ENCODE data around the gene FOXRED1.

DNA sequence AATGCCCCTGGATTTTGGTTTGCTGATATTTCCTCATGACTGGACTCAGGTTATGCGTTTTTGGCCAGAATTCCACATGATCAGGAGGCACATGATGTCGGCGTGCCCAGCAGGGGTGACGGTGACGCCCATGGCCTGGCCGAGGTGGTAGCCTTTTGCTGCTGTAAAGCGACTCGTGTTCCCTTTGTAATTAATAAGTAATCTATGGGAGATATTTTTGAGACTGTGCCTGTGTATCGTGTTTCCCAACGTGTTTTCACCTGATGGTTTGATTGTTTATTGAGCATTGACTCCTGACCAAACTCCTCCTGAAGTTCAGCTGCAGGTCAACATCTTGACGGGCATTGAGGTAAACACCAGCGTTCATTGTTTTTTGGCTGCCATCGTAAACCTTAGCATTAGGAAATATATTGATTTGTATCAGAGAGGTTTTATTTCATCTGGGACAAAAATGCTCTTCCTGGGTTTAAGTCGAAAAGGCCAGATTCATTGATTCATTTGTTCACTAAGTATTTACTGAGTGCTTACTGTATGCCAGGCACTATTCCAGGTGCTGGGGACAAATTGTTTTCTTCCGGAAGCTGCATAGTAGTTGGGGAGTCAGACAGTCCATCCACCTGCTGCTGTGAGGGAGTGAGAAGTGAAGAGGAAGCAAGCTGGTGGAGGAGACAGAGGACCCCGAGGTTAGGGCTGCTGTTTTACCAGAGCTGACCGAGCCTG, 58.5 kb downstream of the FOXRED1 start:
- no peak for TF ChIP-seq EZH2 (IDR thresholded peaks at IDR 0.05)
- no peak for TF ChIP-seq POLR2AphosphoS5 (IDR thresholded peaks at IDR 0.05; ENCODE audit: borderline replicate concordance, low read depth, low read length)
- no peak for TF ChIP-seq FOXP2 (optimal IDR thresholded peaks at IDR 0.05; ENCODE audit: control extremely low read depth, extremely low read length, insufficient read depth)
